Endometrial microvascular endothelial cells (primary cell): ENCODE measurements around the gene G3BP2. TPM values are rescaled to one million over a fixed set of nuclear protein-coding genes. Genes with fewer than 3 reads are reported as not detected.
"Not testable (repeated sequence)": the region's sequence is repeated elsewhere in the genome, so short reads cannot be mapped to it uniquely, and the experiment has no call there.

Experiments used
- in situ Hi-C: cut with HindIII; loops from 2 replicates; pipeline ENCODE4 v1.10.0; 2017; ENCODE audit warnings: low sequenced_read_pairs, low pct_unique_long_range_greater_than_20kb; ENCODE audit errors: inconsistent ontology term
- total RNA-seq: library from RNA; depleted of rRNA; stranded (reverse); fragments of >200 nt; gene quantifications from one replicate; pipeline ENCODE4 v1.2.3, GENCODE V29; 2015; ENCODE audit errors: inconsistent ontology term

G3BP2 gene
- total RNA-seq, 1 donor from 2014 or later: 174 TPM

- in situ Hi-C loops: not testable (repeated sequence)
Measured at GRCh38 chr4:75687125-75687524, 13.9 kb upstream of the G3BP2 start.

- in situ Hi-C loops: no loop called here
Measured at GRCh38 chr4:75686346-75686745, 13.1 kb upstream of the G3BP2 start.

- in situ Hi-C loops: no loop called here
Measured at GRCh38 chr4:75685546-75686189, 12.5 kb upstream of the G3BP2 start.

GRCh38 chr4:75683482-75684155 lies 10.4 kb upstream of the G3BP2 start:
- in situ Hi-C loops: no loop called here

GRCh38 chr4:75679876-75680575 lies 6.8 kb upstream of the G3BP2 start:
- in situ Hi-C loops: no loop called here

- in situ Hi-C loops: no loop called here
Measured at GRCh38 chr4:75678965-75679364, 5.8 kb upstream of the G3BP2 start.

GRCh38 chr4:75678473-75678872 lies 5.3 kb upstream of the G3BP2 start:
- in situ Hi-C loops: no loop called here

- in situ Hi-C loops: no loop called here
Measured at GRCh38 chr4:75675004-75675531, 1.9 kb upstream of the G3BP2 start.

GRCh38 chr4:75673959-75674328 lies 733 bp upstream of the G3BP2 start:
- in situ Hi-C loops: no loop called here

- in situ Hi-C loops: no loop called here
Measured at GRCh38 chr4:75672461-75673026, 667 bp downstream of the G3BP2 start.

- in situ Hi-C loops: no loop called here
Measured at GRCh38 chr4:75671802-75672421, 1.3 kb downstream of the G3BP2 start.

- in situ Hi-C loops: no loop called here
Measured at GRCh38 chr4:75668596-75668995, 4.6 kb downstream of the G3BP2 start.

- in situ Hi-C loops: not testable (repeated sequence)
Measured at GRCh38 chr4:75667636-75668035, 5.6 kb downstream of the G3BP2 start.

GRCh38 chr4:75666299-75666698 lies 6.9 kb downstream of the G3BP2 start:
- in situ Hi-C loops: no loop called here

- in situ Hi-C loops: not testable (repeated sequence)
Measured at GRCh38 chr4:75664604-75665003, 8.6 kb downstream of the G3BP2 start.

- in situ Hi-C loops: no loop called here
Measured at GRCh38 chr4:75662626-75663025, 10.6 kb downstream of the G3BP2 start.

GRCh38 chr4:75660491-75660890 lies 12.7 kb downstream of the G3BP2 start:
- in situ Hi-C loops: no loop called here

GRCh38 chr4:75659512-75660031 lies 13.6 kb downstream of the G3BP2 start:
- in situ Hi-C loops: no loop called here

- in situ Hi-C loops: no loop called here
Measured at GRCh38 chr4:75658876-75659275, 14.3 kb downstream of the G3BP2 start.
